NCI-H524 treated with DMSO at 0.1 percent for 48 hours (cell line): Measurements from ENCODE around the gene TAOK1.
A peak's percentile ranks its signal among the peaks of the same experiment; 100 is the strongest.
"Not testable (repeated sequence)": the region's sequence is repeated elsewhere in the genome, so short reads cannot be mapped to it uniquely, and the experiment has no call there.

Source experiments
- DNase-seq: peaks from one replicate; lab custom pipeline; 2025; lab: John Stamatoyannopoulos, UW

Gene TAOK1

GRCh38 chr17:29549177-29549923, 159.2 kb downstream of the TAOK1 start:
- no peak for DNase-seq

GRCh38 chr17:29555840-29556239, 165.7 kb downstream of the TAOK1 start:
- no peak for DNase-seq

GRCh38 chr17:29557085-29557738, 167.0 kb downstream of the TAOK1 start:
- DNase-seq = no peak

GRCh38 chr17:29557739-29558116, 167.6 kb downstream of the TAOK1 start:
- no peak for DNase-seq

- not testable (repeated sequence) for DNase-seq
Measured at GRCh38 chr17:29558139-29558538, 168.0 kb downstream of the TAOK1 start.

- no peak for DNase-seq
Measured at GRCh38 chr17:29559640-29560039, 169.5 kb downstream of the TAOK1 start.

GRCh38 chr17:29560316-29560715, 170.2 kb downstream of the TAOK1 start:
- peak; percentile 99 for DNase-seq

- no peak for DNase-seq
Measured at GRCh38 chr17:29561554-29562517, 171.7 kb downstream of the TAOK1 start.

- no peak for DNase-seq
Measured at GRCh38 chr17:29562615-29563014, 172.5 kb downstream of the TAOK1 start.

- DNase-seq = no peak
Measured at GRCh38 chr17:29563816-29564215, 173.7 kb downstream of the TAOK1 start.

GRCh38 chr17:29565643-29566472, 175.7 kb downstream of the TAOK1 start:
- DNase-seq = no peak

GRCh38 chr17:29566473-29567303, 176.5 kb downstream of the TAOK1 start, which contains the start of gene ABHD15:
TSS of gene ABHD15 (minus strand) at chr17:29567037. CDS start at chr17:29566966, 71 bp downstream.
- peak; percentile 48 for DNase-seq

GRCh38 chr17:29567304-29567553, 177.1 kb downstream of the TAOK1 start:
- DNase-seq = no peak

GRCh38 chr17:29567554-29568330, 177.6 kb downstream of the TAOK1 start:
- DNase-seq = no peak

- DNase-seq = peak; percentile 86
Measured at GRCh38 chr17:29568331-29569244, 178.4 kb downstream of the TAOK1 start, which contains the start of gene TP53I13. TSS of gene TP53I13 (plus strand) at chr17:29568701. CDS start at chr17:29568759, 58 bp downstream.

- DNase-seq = peak; percentile 48
Measured at GRCh38 chr17:29569245-29569950, 179.2 kb downstream of the TAOK1 start.

GRCh38 chr17:29570521-29570920, 180.4 kb downstream of the TAOK1 start:
- no peak for DNase-seq

GRCh38 chr17:29571486-29571882, 181.3 kb downstream of the TAOK1 start:
- DNase-seq = no peak
